HS-27A (cell line): ENCODE data around the gene NR5A2.

Source experiments
- DNase-seq: peaks from one replicate; pipeline ENCODE4 v3.0.0-alpha.2; 2012; ENCODE audit warnings: low read depth, missing footprints

Gene NR5A2

DNA sequence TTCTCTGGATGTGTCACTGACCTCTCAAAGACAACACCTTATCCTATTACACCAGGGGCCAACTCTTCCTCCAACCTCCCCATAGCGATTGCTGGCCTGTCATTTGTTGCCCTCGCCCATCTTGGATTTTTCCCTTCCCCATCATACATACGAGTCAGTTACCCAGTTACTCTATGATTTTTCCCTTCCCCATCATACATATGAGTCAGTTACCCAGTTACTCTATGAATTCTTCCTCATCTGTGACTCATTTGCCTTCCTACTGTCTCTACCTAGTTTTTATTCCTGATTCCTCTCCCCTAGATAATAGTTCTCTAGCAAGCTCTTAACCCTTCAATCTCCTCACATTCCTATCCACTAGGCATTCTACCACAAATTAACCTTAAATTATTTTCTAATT lies 178.8 kb downstream of the NR5A2 start:
- no peak for DNase-seq

DNA sequence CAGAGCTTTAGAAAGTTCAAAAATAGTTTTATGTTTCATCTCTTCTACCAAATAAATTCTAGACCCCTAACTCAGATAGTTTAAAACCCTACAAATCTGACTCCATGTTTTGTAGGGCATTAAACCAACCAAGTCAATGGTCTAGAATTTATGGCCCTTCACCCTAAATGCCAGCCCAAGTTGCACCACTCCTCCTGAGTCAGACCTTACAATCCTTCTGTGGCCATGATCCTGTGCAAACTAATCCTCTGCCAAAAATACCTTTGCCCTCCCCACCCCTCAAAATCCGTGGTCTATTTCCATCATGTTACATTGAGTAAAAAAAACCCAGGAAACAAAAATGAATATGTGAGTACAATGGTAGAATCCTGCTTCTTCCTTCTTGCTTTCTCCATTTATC lies 179.3 kb downstream of the NR5A2 start:
- DNase-seq, result no peak

DNA sequence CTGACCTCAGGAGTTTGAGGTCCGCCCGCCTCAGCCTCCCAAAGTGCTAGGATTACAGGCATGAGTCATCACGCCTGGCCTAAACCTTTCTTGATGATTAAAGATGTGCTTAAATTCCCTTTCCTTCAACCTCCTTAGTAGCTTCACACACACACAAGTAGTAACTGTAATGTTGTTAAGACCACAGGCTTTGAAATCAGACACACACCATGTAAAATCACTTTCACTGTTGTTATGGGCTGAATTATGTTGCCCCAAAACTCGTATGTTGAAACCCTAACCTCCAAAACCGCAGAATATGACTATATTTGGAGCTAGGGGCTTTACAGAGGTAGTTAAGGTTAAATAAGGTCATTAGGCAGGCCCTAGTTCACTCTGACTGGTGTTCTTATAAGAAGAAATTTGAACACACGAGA lies 180.2 kb downstream of the NR5A2 start:
- DNase-seq, result no peak

DNA sequence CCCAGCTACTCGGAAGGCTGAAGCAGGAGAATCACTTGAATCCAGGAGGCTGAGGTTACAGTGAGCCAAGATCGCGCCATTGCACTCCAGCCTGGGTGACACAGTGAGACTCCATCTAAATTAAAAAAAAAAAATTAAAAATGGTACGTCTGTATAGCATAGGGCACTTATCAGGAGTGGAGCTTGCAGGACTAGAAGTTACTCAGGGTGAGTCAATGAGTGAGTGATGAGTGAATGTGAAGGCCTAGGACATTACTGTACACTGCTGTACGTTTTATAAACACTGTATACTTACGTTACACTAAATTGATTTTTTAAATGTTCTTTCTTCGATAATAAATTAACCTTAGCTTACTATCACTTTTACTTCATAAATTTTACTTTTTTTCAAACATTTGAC lies 183.6 kb downstream of the NR5A2 start:
- no peak for DNase-seq

GRCh38 chr1:200213392-200213791 lies 185.9 kb downstream of the NR5A2 start:
- no peak for DNase-seq

DNA sequence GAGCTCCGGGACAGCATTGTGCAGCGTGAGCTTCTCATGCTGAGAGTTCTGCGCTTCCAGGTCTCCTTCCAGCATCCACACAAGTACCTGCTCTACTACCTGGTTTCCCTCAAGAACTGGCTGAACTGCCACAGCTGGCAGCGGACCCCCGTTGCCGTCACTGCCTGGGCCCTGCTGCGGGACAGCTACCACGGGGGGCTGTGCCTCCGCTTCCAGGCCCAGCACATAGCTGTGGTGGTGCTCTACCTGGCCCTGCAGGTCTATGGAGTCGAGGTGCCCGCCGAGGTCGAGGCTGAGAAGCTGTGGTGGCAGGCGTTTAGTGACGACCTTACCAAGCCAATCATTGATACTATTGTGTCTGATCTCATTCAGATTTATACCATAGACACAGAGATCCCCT lies 186.4 kb downstream of the NR5A2 start:
- no peak for DNase-seq

GRCh38 chr1:200215350-200215749 lies 187.8 kb downstream of the NR5A2 start:
- no peak for DNase-seq

- DNase-seq, result no peak
Measured at GRCh38 chr1:200217703-200218102, 190.2 kb downstream of the NR5A2 start.

DNA sequence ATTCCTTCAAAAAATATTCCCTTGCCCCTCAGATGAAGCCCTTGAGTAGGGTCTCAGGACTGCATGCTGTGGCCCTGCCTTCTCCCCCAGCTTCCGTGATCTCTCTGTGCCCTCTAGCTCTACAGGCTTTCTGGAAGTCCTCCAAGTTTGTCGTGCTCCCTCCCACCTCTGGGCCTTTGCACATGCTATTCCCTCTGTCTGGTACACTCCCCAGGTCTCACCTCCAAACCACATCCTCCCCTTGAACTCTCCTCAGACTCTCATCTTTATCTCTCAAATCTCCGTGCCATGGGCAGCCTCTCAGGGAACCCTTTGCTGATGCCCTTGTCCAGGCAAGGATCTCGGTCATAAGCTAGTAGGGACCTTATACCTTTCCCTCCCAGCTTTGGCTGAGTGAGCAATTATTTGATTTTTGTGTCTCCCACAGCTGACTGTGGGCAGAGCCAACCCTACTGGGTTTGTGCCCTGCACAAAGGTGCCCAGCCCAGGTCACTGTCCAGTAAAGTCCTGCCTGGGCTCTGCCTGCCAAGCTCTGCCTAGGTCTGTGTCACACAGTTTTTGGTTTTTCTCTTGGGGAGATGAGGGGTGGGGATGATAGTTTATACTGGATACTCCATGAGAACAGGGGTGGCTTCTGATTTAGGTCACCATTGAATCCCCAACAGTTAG lies 194.2 kb downstream of the NR5A2 start:
- no peak for DNase-seq

- no peak for DNase-seq
Measured at GRCh38 chr1:200223207-200223606, 195.7 kb downstream of the NR5A2 start.

- DNase-seq, result no peak
Measured at GRCh38 chr1:200223613-200224012, 196.1 kb downstream of the NR5A2 start.

GRCh38 chr1:200224315-200224714 lies 196.8 kb downstream of the NR5A2 start:
- DNase-seq, result no peak

- DNase-seq, result no peak
Measured at GRCh38 chr1:200226268-200226968, 198.9 kb downstream of the NR5A2 start.

- no peak for DNase-seq
Measured at GRCh38 chr1:200226969-200227303, 199.4 kb downstream of the NR5A2 start.
